Gastroesophageal sphincter (tissue), 4 donors: Measurements from ENCODE around the gene PEAK1. TPM values are rescaled to one million over a fixed set of nuclear protein-coding genes. Genes with fewer than 3 reads are reported as not detected.

ENCODE experiments used
- ATAC-seq: fragments of 150-250 bp; one replicate; pipeline ENCODE4 v1.9.1; 2016; ENCODE audit warnings: mild to moderate bottlenecking, moderate library complexity
- H3K27ac ChIP-seq, 4 donors: fragments of 200-600 bp; sonication (generic) in 3 of 4; 1 replicate in 3 of 4; 2 replicates in 1 of 4; pipeline ENCODE4 v1.5.1; 2016 to 2019
- H3K27me3 ChIP-seq: fragments of 200-600 bp; sonication (generic); one replicate; pipeline ENCODE4 v1.5.1; 2019
- H3K36me3 ChIP-seq, 2 donors: fragments of 200-600 bp; sonication (generic); one replicate each; pipeline ENCODE4 v1.5.1; 2019; ENCODE audit warnings: control low read depth in 1 of 2
- H3K4me1 ChIP-seq, 3 donors: fragments of 200-600 bp; sonication (generic); 1 replicate in 2 of 3; 2 replicates in 1 of 3; pipeline ENCODE4 v1.5.1; 2016 to 2019; ENCODE audit warnings: control low read depth in 2 of 3
- H3K4me3 ChIP-seq, 2 donors: fragments of 200-600 bp; sonication (generic); one replicate each; pipeline ENCODE4 v1.5.1; 2019; ENCODE audit warnings: mild to moderate bottlenecking in 1 of 2, moderate library complexity in 1 of 2
- H3K9me3 ChIP-seq, 3 donors: fragments of 200-600 bp; sonication (generic); one replicate each; pipeline ENCODE4 v1.5.1; 2017 to 2019; ENCODE audit warnings: control low read depth in 2 of 3
- EP300 ChIP-seq: sonication (generic); formaldehyde crosslinking; IDR thresholded peaks from one replicate; pipeline ENCODE4 v1.6.1; 2017; ENCODE audit warnings: antibody characterized with exemption, mild to moderate bottlenecking
- POLR2A ChIP-seq, 2 donors: fragments of 450-650 bp; IDR thresholded peaks; one replicate each; pipeline ENCODE4 v1.6.1; 2017; ENCODE audit warnings: antibody characterized with exemption in 2 of 2, mild to moderate bottlenecking in 2 of 2, moderate library complexity in 1 of 2
- POLR2AphosphoS5 ChIP-seq: sonication (generic); formaldehyde crosslinking; IDR thresholded peaks from one replicate; pipeline ENCODE4 v1.6.1; 2017; ENCODE audit warnings: antibody characterized with exemption
- WGBS, 2 donors: methylation state at CpG; one replicate each; pipeline ENCODE4 v1.1.5; 2018; ENCODE audit warnings: low coverage in 1 of 2; 5-methylcytosine and 5-hydroxymethylcytosine counted together
- total RNA-seq, 4 donors: library from RNA; depleted of rRNA; stranded (reverse); fragments of >200 nt; gene quantifications; one replicate each; pipeline ENCODE4 v1.1.0, GENCODE V29; 2016
- TF ChIP-seq, protein P1 (sequence below), 4 experiments: fragments of 200-600 bp in 2 of 4; fragments of 450-650 bp in 2 of 4; sonication (generic) in 1 of 4; IDR thresholded peaks; one replicate each; pipeline ENCODE4 v1.5.1; 2017 to 2019; ENCODE audit warnings: antibody characterized with exemption in 4 of 4, mild to moderate bottlenecking in 2 of 4, moderate library complexity in 2 of 4

The PEAK1 gene
- total RNA-seq, 4 donors from 2014 or later = 59.5 to 170 (median 91.6) TPM

DNA sequence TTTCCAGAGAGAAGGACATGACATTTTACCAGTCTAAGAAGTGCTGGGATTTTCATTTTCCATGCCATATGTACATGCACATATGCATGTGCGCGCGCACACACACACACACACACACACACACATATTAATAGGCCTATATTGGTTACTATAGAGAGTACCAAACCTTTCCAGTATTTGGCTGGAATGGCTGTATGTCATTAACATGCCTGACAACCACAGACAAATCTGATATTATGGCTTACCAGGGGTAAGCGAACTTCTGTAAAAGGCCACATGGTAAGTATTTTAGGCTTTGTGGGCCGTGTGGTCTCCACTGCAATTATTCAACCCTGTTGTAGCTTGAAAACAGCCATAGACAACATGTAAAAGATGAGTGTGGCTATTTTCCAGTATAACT lies 251.8 kb downstream of the PEAK1 start:
- H3K36me3 ChIP-seq = no peaks in the 10 kb centered on the region
- no peak overlapping the region for H3K4me3 ChIP-seq
- WGBS, 2 donors = 57 to 81% methylated on average over 3 to 5 of the region's 5 CpGs
- no peaks in the 10 kb centered on the region for H3K4me1 ChIP-seq
- ATAC-seq = no peak
- H3K9me3 ChIP-seq = no peaks in the 10 kb centered on the region
- no peak overlapping the region for H3K27ac ChIP-seq
- TF ChIP-seq POLR2A (IDR thresholded peaks at IDR 0.05) (no peak), EP300 (no peak), POLR2AphosphoS5 (no peak)
- TF ChIP-seq, protein P1, sequence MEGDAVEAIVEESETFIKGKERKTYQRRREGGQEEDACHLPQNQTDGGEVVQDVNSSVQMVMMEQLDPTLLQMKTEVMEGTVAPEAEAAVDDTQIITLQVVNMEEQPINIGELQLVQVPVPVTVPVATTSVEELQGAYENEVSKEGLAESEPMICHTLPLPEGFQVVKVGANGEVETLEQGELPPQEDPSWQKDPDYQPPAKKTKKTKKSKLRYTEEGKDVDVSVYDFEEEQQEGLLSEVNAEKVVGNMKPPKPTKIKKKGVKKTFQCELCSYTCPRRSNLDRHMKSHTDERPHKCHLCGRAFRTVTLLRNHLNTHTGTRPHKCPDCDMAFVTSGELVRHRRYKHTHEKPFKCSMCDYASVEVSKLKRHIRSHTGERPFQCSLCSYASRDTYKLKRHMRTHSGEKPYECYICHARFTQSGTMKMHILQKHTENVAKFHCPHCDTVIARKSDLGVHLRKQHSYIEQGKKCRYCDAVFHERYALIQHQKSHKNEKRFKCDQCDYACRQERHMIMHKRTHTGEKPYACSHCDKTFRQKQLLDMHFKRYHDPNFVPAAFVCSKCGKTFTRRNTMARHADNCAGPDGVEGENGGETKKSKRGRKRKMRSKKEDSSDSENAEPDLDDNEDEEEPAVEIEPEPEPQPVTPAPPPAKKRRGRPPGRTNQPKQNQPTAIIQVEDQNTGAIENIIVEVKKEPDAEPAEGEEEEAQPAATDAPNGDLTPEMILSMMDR (IDR thresholded peaks at IDR 0.05) = no peak
- no peaks in the 10 kb centered on the region for H3K27me3 ChIP-seq

DNA sequence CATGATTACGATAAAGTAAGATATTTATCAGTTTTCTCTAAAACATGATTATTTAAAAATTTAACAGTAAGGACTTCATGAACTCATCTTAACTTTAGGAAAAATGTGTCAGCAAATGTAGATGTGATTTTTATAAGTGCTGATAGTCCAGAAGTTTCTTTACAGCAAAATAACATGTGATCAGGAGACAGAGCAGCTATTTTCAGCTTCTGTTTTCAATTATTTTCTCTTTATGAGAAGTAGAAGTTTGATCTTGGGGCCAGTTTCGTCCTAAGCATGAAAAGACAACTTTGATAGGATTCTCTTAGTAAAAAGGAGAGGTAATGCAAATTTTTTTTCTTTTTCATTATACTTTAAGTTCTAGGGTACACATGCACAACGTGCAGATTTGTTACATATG lies 252.5 kb downstream of the PEAK1 start:
- TF ChIP-seq, protein P1 (IDR thresholded peaks at IDR 0.05) = no peak
- TF ChIP-seq POLR2A (IDR thresholded peaks at IDR 0.05) = no peak
- no peak for TF ChIP-seq POLR2AphosphoS5
- no peak for TF ChIP-seq EP300
- Histone ChIP-seq H3K36me3 (no peaks in the 10 kb centered on the region), H3K27me3 (no peaks in the 10 kb centered on the region), H3K27ac (no peak overlapping the region), H3K4me1 (no peaks in the 10 kb centered on the region), H3K4me3 (no peak overlapping the region), H3K9me3 (no peaks in the 10 kb centered on the region)
- ATAC-seq = no peak
- 59 to 64% methylated on average over 3 of the region's 3 CpGs for WGBS, 2 donors

DNA sequence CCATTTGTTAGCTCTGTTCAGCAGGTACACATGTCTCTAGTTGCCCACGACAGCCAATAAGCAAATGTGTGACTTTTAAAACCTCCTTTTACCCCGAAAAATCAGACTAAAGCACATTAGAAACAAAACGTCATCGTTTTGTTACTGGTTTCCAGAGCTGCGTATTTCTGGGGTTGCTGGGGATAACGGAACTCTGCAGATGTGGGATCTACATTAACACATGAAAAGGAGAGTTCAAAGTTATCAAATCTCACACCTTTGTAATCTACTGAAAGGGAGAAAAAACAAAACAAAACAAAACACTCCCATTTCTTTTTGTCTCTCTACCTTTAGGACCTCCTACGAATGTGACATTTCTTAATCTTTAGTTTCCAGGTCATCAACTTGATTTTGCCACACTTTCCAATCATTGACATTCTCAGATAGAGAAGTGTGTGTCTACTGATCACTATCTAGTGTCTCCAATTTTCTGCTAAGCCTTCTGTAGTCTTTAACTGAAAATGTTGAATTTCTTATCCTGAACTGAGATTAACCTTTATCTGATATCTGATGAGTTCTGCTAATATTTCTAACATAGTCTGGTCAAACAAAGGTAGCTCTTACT lies 256.0 kb downstream of the PEAK1 start:
- Histone ChIP-seq H3K27me3 (no peaks in the 10 kb centered on the region), H3K4me1 (peaks cover 0 to 21% (median 0%) of the 10 kb centered on the region in 3 donors), H3K27ac (no peak overlapping the region), H3K9me3 (no peaks in the 10 kb centered on the region), H3K4me3 (no peak overlapping the region), H3K36me3 (no peaks in the 10 kb centered on the region)
- no peak for ATAC-seq
- WGBS, 2 donors = 89 to 90% methylated on average over 5 to 6 of the region's 7 CpGs
- no peak for TF ChIP-seq POLR2A (IDR thresholded peaks at IDR 0.05)
- no peak for TF ChIP-seq POLR2AphosphoS5
- TF ChIP-seq, protein P1 (IDR thresholded peaks at IDR 0.05) = no peak
- no peak for TF ChIP-seq EP300

DNA sequence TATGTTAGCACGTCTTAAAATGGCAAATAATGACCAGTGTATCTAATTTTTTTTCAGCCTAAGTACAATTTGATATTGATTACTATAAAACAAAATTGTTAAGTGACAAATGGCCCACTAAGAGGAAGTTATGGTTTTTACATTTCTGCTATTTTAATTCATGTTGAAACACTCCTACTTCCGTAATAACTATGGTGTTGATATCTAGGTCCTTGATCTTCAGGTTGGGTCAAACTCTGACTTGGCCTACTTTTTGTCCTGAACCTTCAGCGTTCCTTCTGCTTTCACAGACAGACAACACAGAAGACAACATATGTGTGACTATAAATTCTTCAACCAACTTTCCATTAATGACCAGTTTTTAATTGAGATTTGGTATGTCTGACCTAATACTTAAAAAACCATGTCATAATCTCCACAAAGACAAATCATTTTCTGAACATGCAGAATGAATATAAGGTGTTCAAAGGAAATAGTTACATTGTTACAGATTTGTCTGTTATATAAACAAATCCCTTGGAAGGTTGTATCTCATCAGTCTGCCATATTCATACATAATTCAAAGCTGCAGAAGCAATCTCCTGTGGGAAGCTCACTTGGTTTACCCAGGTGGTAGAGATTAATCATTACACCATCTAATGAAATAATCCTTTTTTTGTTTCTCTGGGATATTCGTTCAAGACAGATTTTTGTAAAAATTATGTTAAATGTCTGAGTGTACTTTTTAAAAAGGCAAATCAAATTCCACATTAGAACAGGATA lies 256.9 kb downstream of the PEAK1 start:
- WGBS, 2 donors = 77 to 83% methylated on average over 4 of the region's 4 CpGs
- TF ChIP-seq POLR2A (IDR thresholded peaks at IDR 0.05) = no peak
- TF ChIP-seq, protein P1 (IDR thresholded peaks at IDR 0.05) = no peak
- no peak for TF ChIP-seq EP300
- no peak for TF ChIP-seq POLR2AphosphoS5
- peaks cover 0 to 6% of the 10 kb centered on the region in 2 donors for H3K36me3 ChIP-seq
- H3K4me1 ChIP-seq = peaks cover 0 to 21% (median 0%) of the 10 kb centered on the region in 3 donors
- no peaks in the 10 kb centered on the region for H3K27me3 ChIP-seq
- H3K27ac ChIP-seq = no peak overlapping the region
- no peak overlapping the region for H3K4me3 ChIP-seq
- no peak for ATAC-seq
- H3K9me3 ChIP-seq = no peaks in the 10 kb centered on the region
